HG02970 (cell line): ENCODE data around the gene EEF1AKMT4.

ENCODE experiments used
- ATAC-seq: cut with Tn5 transposase; IDR thresholded peaks from one replicate; pipeline ENCODE4 v1.9.1; 2021; ENCODE audit warnings: mild to moderate bottlenecking, moderate library complexity, moderate number of reproducible peaks; ENCODE audit not compliant: unreplicated experiment, low FRiP score

The EEF1AKMT4 gene

GRCh38 chr3:184249412-184250166 is at the start of gene EEF1AKMT4:
EEF1AKMT4 (plus strand) TSS chr3:184249672; CDS start chr3:184249695, 23 bp downstream.
- peak; percentile 85 for ATAC-seq

GRCh38 chr3:184200825-184201224 is 48.6 kb upstream of the EEF1AKMT4 start:
- no peak for ATAC-seq

GRCh38 chr3:184203526-184203925 is 45.9 kb upstream of the EEF1AKMT4 start:
- no peak for ATAC-seq

GRCh38 chr3:184209146-184209923 is 40.1 kb upstream of the EEF1AKMT4 start:
- ATAC-seq: no peak

- ATAC-seq: no peak
Measured at GRCh38 chr3:184211297-184211696, 38.2 kb upstream of the EEF1AKMT4 start.

- ATAC-seq: no peak
Measured at GRCh38 chr3:184211718-184212117, 37.8 kb upstream of the EEF1AKMT4 start.

- no peak for ATAC-seq
Measured at GRCh38 chr3:184218814-184219213, 30.7 kb upstream of the EEF1AKMT4 start.

- ATAC-seq: no peak
Measured at GRCh38 chr3:184222521-184222920, 27.0 kb upstream of the EEF1AKMT4 start.

- no peak for ATAC-seq
Measured at GRCh38 chr3:184223946-184224345, 25.5 kb upstream of the EEF1AKMT4 start.

- ATAC-seq: no peak
Measured at GRCh38 chr3:184227481-184227935, 22.0 kb upstream of the EEF1AKMT4 start.

- no peak for ATAC-seq
Measured at GRCh38 chr3:184228376-184229137, 20.9 kb upstream of the EEF1AKMT4 start.

- ATAC-seq: no peak
Measured at GRCh38 chr3:184229394-184230080, 19.9 kb upstream of the EEF1AKMT4 start, which contains the start of gene VWA5B2. VWA5B2 (plus strand) TSS chr3:184229585; CDS start chr3:184230529, 944 bp downstream.

GRCh38 chr3:184230081-184230602 is 19.3 kb upstream of the EEF1AKMT4 start:
- no peak for ATAC-seq

GRCh38 chr3:184230603-184231528 is 18.6 kb upstream of the EEF1AKMT4 start:
- no peak for ATAC-seq

- ATAC-seq: no peak
Measured at GRCh38 chr3:184231671-184232070, 17.8 kb upstream of the EEF1AKMT4 start.

- ATAC-seq: no peak
Measured at GRCh38 chr3:184233127-184233843, 16.2 kb upstream of the EEF1AKMT4 start.

- ATAC-seq: no peak
Measured at GRCh38 chr3:184234224-184234623, 15.2 kb upstream of the EEF1AKMT4 start.

- ATAC-seq: no peak
Measured at GRCh38 chr3:184234671-184235380, 14.6 kb upstream of the EEF1AKMT4 start.
